HepG2 (cell line): ENCODE results near the gene OR6S1. TPM values are rescaled to one million over a fixed set of nuclear protein-coding genes. Genes with fewer than 3 reads are reported as not detected.
A peak's percentile ranks its signal among the peaks of the same experiment; 100 is the strongest.

Experiments
- ARID2 ChIP-seq: sonication (generic); formaldehyde crosslinking; IDR thresholded peaks from 2 replicates; pipeline ENCODE4 v1.8.1; 2022; ENCODE audit warnings: mild to moderate bottlenecking, missing genetic modification reagents, borderline replicate concordance
- ATF7 ChIP-seq, 2 experiments: fragments of 450-650 bp in 1 of 2; sonication (generic) in 1 of 2; formaldehyde crosslinking in 1 of 2; IDR thresholded peaks; 2 replicates each; pipeline versions ENCODE4 v1.4.0 to v1.6.1; 2016 to 2020; ENCODE audit warnings: antibody characterized with exemption in 1 of 2, mild to moderate bottlenecking in 1 of 2, missing genetic modification reagents in 1 of 2
- ATF7-NPFF ChIP-seq: sonication (generic); formaldehyde crosslinking; IDR thresholded peaks from 2 replicates; pipeline ENCODE4 v1.8.1; 2023; ENCODE audit warnings: mild to moderate bottlenecking, low read depth, missing genetic modification reagents, moderate library complexity
- CAMTA2 ChIP-seq: sonication (generic); formaldehyde crosslinking; IDR thresholded peaks from 2 replicates; pipeline ENCODE4 v1.4.0; 2020; ENCODE audit warnings: mild to moderate bottlenecking, missing genetic modification reagents, borderline replicate concordance
- CC2D1A ChIP-seq: sonication (generic); formaldehyde crosslinking; IDR thresholded peaks from 2 replicates; pipeline ENCODE4 v1.8.1; 2023; ENCODE audit warnings: mild to moderate bottlenecking, missing genetic modification reagents
- HNRNPL ChIP-seq: fragments of 200-400 bp; formaldehyde crosslinking; IDR thresholded peaks from 2 replicates; pipeline ENCODE4 v1.6.1; 2017; ENCODE audit warnings: mild to moderate bottlenecking, low read depth, low read length
- LRRFIP1 ChIP-seq: sonication (generic); formaldehyde crosslinking; conservative IDR thresholded peaks from 2 replicates; pipeline ENCODE4 v1.4.0; 2020; ENCODE audit warnings: missing genetic modification reagents
- NCOR1 ChIP-seq: fragments of 200-600 bp; sonication (generic); IDR thresholded peaks from 2 replicates; pipeline ENCODE4 v1.7.0; 2017; ENCODE audit warnings: antibody characterized with exemption, low read length, borderline replicate concordance
- PREB ChIP-seq: sonication (generic); formaldehyde crosslinking; IDR thresholded peaks from 2 replicates; pipeline ENCODE4 v1.4.0; 2020; ENCODE audit warnings: missing genetic modification reagents
- SATB2 ChIP-seq: sonication (generic); formaldehyde crosslinking; IDR thresholded peaks from 2 replicates; pipeline ENCODE4 v1.5.0; 2020; ENCODE audit warnings: missing genetic modification reagents
- SMAD3 ChIP-seq: sonication (generic); formaldehyde crosslinking; IDR thresholded peaks from 2 replicates; pipeline ENCODE4 v1.4.0; 2020; ENCODE audit warnings: missing genetic modification reagents
- SMARCC2 ChIP-seq: fragments of 450-650 bp; IDR thresholded peaks from 2 replicates; pipeline ENCODE4 v1.6.1; 2017; ENCODE audit warnings: antibody characterized with exemption, mild to moderate bottlenecking
- TRIM24 ChIP-seq: sonication (generic); formaldehyde crosslinking; IDR thresholded peaks from 2 replicates; pipeline ENCODE4 v1.8.0; 2022; ENCODE audit warnings: mild to moderate bottlenecking, missing genetic modification reagents
- ZBTB7B ChIP-seq: sonication (generic); formaldehyde crosslinking; IDR thresholded peaks from 2 replicates; pipeline ENCODE4 v1.4.0; 2020; ENCODE audit warnings: missing genetic modification reagents
- ZHX2 ChIP-seq, 2 experiments: sonication (generic) in 1 of 2; formaldehyde crosslinking in 1 of 2; IDR thresholded peaks; 2 replicates each; pipeline versions ENCODE4 v1.6.1 to v1.9.0; 2014 to 2022; ENCODE audit warnings: antibody characterized with exemption in 1 of 2, borderline replicate concordance in 1 of 2, inconsistent platforms in 1 of 2, low read depth in 1 of 2, missing genetic modification reagents in 1 of 2
- polyA plus RNA-seq, 8 experiments: library from polyadenylated mRNA; depleted of rRNA in 3 of 8; stranded (reverse) in 7 of 8; unstranded in 1 of 8; fragments of >200 nt; fragmentation: Illumina TruSeq in 4 of 8; extraction: Trizol in 4 of 8; gene quantifications; 2 replicates each; pipeline versions ENCODE4 v1.2.1 to v1.2.3, GENCODE V29; 2011 to 2016; ENCODE audit warnings: low read depth in 4 of 8, missing spikeins in 1 of 8, mixed read lengths in 1 of 8; ENCODE audit not compliant: insufficient read depth in 1 of 8
- total RNA-seq, 5 experiments: library from RNA; depleted of rRNA; stranded (reverse); fragments of >200 nt; fragmentation: Illumina TruSeq; extraction: Trizol; gene quantifications; 2 replicates each; pipeline ENCODE4 v1.2.3, GENCODE V29; 2016; ENCODE audit warnings: low read depth in 1 of 5

The OR6S1 gene
- total and polyA plus RNA-seq, 2 of the 13 experiments (the other 11 are each of a cell fraction or from before 2014, with no cell fraction given): 0.09 TPM; not detected in 1

GRCh38 chr14:20683125-20683890, 41.8 kb upstream of the OR6S1 start (continued):
- TF ChIP-seq NCOR1 (no peak), SMAD3 (CRISPR knock-in tag) (peak; percentile 92), ATF7 (IDR thresholded peaks at IDR 0.05) (0 out of 2 replicates have a peak, but pooled peaks have one; percentile 2), ATF7 (CRISPR knock-in tag; IDR thresholded peaks at IDR 0.05) (no peak), CAMTA2 (CRISPR knock-in tag) (0 out of 2 replicates have a peak, but pooled peaks have one; percentile 47), SATB2 (0 out of 2 replicates have a peak, but pooled peaks have one; percentile 61), ARID2 (CRISPR knock-in tag) (peak; percentile 47; the same call in 1 of the 2 replicates), CC2D1A (CRISPR knock-in tag) (no peak), ZBTB7B (CRISPR knock-in tag) (0 out of 2 replicates have a peak, but pooled peaks have one; percentile 17), PREB (CRISPR knock-in tag) (no peak; the same call in 1 of the 2 replicates), TRIM24 (no peak), LRRFIP1 (CRISPR knock-in tag) (no peak), SMARCC2 (no peak), ATF7-NPFF (CRISPR knock-in tag) (no peak; the same call in 1 of the 2 replicates), HNRNPL (no peak), ZHX2 (IDR thresholded peaks at IDR 0.05; ENCODE audit: low read depth) (no peak), ZHX2 (CRISPR knock-in tag; IDR thresholded peaks at IDR 0.05; ENCODE audit: borderline replicate concordance) (no peak)
